Measurements from ENCODE around the gene SLIT3.

Gene SLIT3

GRCh38 chr5:168679515-168679920 is 621.4 kb downstream of the SLIT3 start:
- Histone ChIP-seq H3K9ac (ENCODE audit: low read depth in 1 of 2, low read length in 2 of 2) (no peak overlapping the region), H3K27me3 (ENCODE audit: control insufficient read depth in 2 of 2, insufficient read depth in 2 of 2, low read length in 2 of 2) (no peaks in the 10 kb centered on the region), H3K27ac (ENCODE audit: low read depth in 2 of 2, low read length in 2 of 2) (no peak overlapping the region)

GRCh38 chr5:168676501-168676900 is 624.4 kb downstream of the SLIT3 start:
- H3K27me3 ChIP-seq (ENCODE audit: control insufficient read depth in 2 of 2, insufficient read depth in 2 of 2, low read length in 2 of 2), result no peaks in the 10 kb centered on the region
- no peak overlapping the region for H3K27ac ChIP-seq (ENCODE audit: low read depth in 2 of 2, low read length in 2 of 2)
- H3K9me3 ChIP-seq (ENCODE audit: control insufficient read depth in 2 of 2, low read length in 2 of 2), result no peaks in the 10 kb centered on the region
- H3K4me3 ChIP-seq (ENCODE audit: low read length in 2 of 2), result no peak overlapping the region
- no peak overlapping the region for H3K9ac ChIP-seq (ENCODE audit: low read depth in 1 of 2, low read length in 2 of 2)
- no peaks in the 10 kb centered on the region for H3K36me3 ChIP-seq (ENCODE audit: control insufficient read depth in 2 of 2, insufficient read depth in 2 of 2, low read length in 2 of 2)
- H3K4me1 ChIP-seq (ENCODE audit: control insufficient read depth in 2 of 2, insufficient read depth in 2 of 2, low read length in 2 of 2), result peaks cover 8 to 13% of the 10 kb centered on the region in 2 donors

More at GRCh38 chr5:168679515-168679920, 621.4 kb downstream of the SLIT3 start:
- H3K4me1 ChIP-seq (ENCODE audit: control insufficient read depth in 2 of 2, insufficient read depth in 2 of 2, low read length in 2 of 2), result peaks cover 12 to 20% of the 10 kb centered on the region in 2 donors
- H3K36me3 ChIP-seq (ENCODE audit: control insufficient read depth in 2 of 2, insufficient read depth in 2 of 2, low read length in 2 of 2), result no peaks in the 10 kb centered on the region
- H3K9me3 ChIP-seq (ENCODE audit: control insufficient read depth in 2 of 2, low read length in 2 of 2), result no peaks in the 10 kb centered on the region
- H3K4me3 ChIP-seq (ENCODE audit: low read length in 2 of 2), result no peak overlapping the region

GRCh38 chr5:168675883-168676408 is 625.0 kb downstream of the SLIT3 start:
- Histone ChIP-seq H3K36me3 (ENCODE audit: control insufficient read depth in 2 of 2, insufficient read depth in 2 of 2, low read length in 2 of 2) (no peaks in the 10 kb centered on the region), H3K9me3 (ENCODE audit: control insufficient read depth in 2 of 2, low read length in 2 of 2) (no peaks in the 10 kb centered on the region), H3K9ac (ENCODE audit: low read depth in 1 of 2, low read length in 2 of 2) (no peak overlapping the region), H3K27ac (ENCODE audit: low read depth in 2 of 2, low read length in 2 of 2) (no peak overlapping the region), H3K27me3 (ENCODE audit: control insufficient read depth in 2 of 2, insufficient read depth in 2 of 2, low read length in 2 of 2) (no peaks in the 10 kb centered on the region), H3K4me1 (ENCODE audit: control insufficient read depth in 2 of 2, insufficient read depth in 2 of 2, low read length in 2 of 2) (peaks cover 8% of the 10 kb centered on the region in 2 donors), H3K4me3 (ENCODE audit: low read length in 2 of 2) (no peak overlapping the region)

GRCh38 chr5:168674893-168675482 is 626.0 kb downstream of the SLIT3 start:
- peaks cover 7 to 8% of the 10 kb centered on the region in 2 donors for H3K4me1 ChIP-seq (ENCODE audit: control insufficient read depth in 2 of 2, insufficient read depth in 2 of 2, low read length in 2 of 2)
- no peak overlapping the region for H3K9ac ChIP-seq (ENCODE audit: low read depth in 1 of 2, low read length in 2 of 2)
- no peak overlapping the region for H3K4me3 ChIP-seq (ENCODE audit: low read length in 2 of 2)
- no peak overlapping the region for H3K27ac ChIP-seq (ENCODE audit: low read depth in 2 of 2, low read length in 2 of 2)
- no peaks in the 10 kb centered on the region for H3K9me3 ChIP-seq (ENCODE audit: control insufficient read depth in 2 of 2, low read length in 2 of 2)
- no peaks in the 10 kb centered on the region for H3K36me3 ChIP-seq (ENCODE audit: control insufficient read depth in 2 of 2, insufficient read depth in 2 of 2, low read length in 2 of 2)
- H3K27me3 ChIP-seq (ENCODE audit: control insufficient read depth in 2 of 2, insufficient read depth in 2 of 2, low read length in 2 of 2), result no peaks in the 10 kb centered on the region

GRCh38 chr5:168672888-168673287 is 628.1 kb downstream of the SLIT3 start:
- Histone ChIP-seq H3K36me3 (ENCODE audit: control insufficient read depth in 2 of 2, insufficient read depth in 2 of 2, low read length in 2 of 2) (no peaks in the 10 kb centered on the region), H3K4me1 (ENCODE audit: control insufficient read depth in 2 of 2, insufficient read depth in 2 of 2, low read length in 2 of 2) (peaks cover 8 to 9% of the 10 kb centered on the region in 2 donors), H3K9ac (ENCODE audit: low read depth in 1 of 2, low read length in 2 of 2) (no peak overlapping the region), H3K27ac (ENCODE audit: low read depth in 2 of 2, low read length in 2 of 2) (no peak overlapping the region), H3K4me3 (ENCODE audit: low read length in 2 of 2) (no peak overlapping the region), H3K9me3 (ENCODE audit: control insufficient read depth in 2 of 2, low read length in 2 of 2) (no peaks in the 10 kb centered on the region), H3K27me3 (ENCODE audit: control insufficient read depth in 2 of 2, insufficient read depth in 2 of 2, low read length in 2 of 2) (no peaks in the 10 kb centered on the region)

GRCh38 chr5:168672016-168672415 is 628.9 kb downstream of the SLIT3 start:
- Histone ChIP-seq H3K4me1 (ENCODE audit: control insufficient read depth in 2 of 2, insufficient read depth in 2 of 2, low read length in 2 of 2) (peaks cover 13 to 16% of the 10 kb centered on the region in 2 donors), H3K9ac (ENCODE audit: low read depth in 1 of 2, low read length in 2 of 2) (no peak overlapping the region), H3K36me3 (ENCODE audit: control insufficient read depth in 2 of 2, insufficient read depth in 2 of 2, low read length in 2 of 2) (no peaks in the 10 kb centered on the region), H3K27ac (ENCODE audit: low read depth in 2 of 2, low read length in 2 of 2) (no peak overlapping the region), H3K9me3 (ENCODE audit: control insufficient read depth in 2 of 2, low read length in 2 of 2) (no peaks in the 10 kb centered on the region), H3K4me3 (ENCODE audit: low read length in 2 of 2) (no peak overlapping the region), H3K27me3 (ENCODE audit: control insufficient read depth in 2 of 2, insufficient read depth in 2 of 2, low read length in 2 of 2) (no peaks in the 10 kb centered on the region)

GRCh38 chr5:168670881-168671575 is 629.9 kb downstream of the SLIT3 start:
- Histone ChIP-seq H3K4me3 (ENCODE audit: low read length in 2 of 2) (no peak overlapping the region), H3K27ac (ENCODE audit: low read depth in 2 of 2, low read length in 2 of 2) (no peak overlapping the region), H3K9ac (ENCODE audit: low read depth in 1 of 2, low read length in 2 of 2) (no peak overlapping the region), H3K4me1 (ENCODE audit: control insufficient read depth in 2 of 2, insufficient read depth in 2 of 2, low read length in 2 of 2) (peaks cover 9 to 13% of the 10 kb centered on the region in 2 donors), H3K36me3 (ENCODE audit: control insufficient read depth in 2 of 2, insufficient read depth in 2 of 2, low read length in 2 of 2) (no peaks in the 10 kb centered on the region), H3K9me3 (ENCODE audit: control insufficient read depth in 2 of 2, low read length in 2 of 2) (no peaks in the 10 kb centered on the region), H3K27me3 (ENCODE audit: control insufficient read depth in 2 of 2, insufficient read depth in 2 of 2, low read length in 2 of 2) (no peaks in the 10 kb centered on the region)

GRCh38 chr5:168669668-168670378 is 631.1 kb downstream of the SLIT3 start:
- Histone ChIP-seq H3K27ac (ENCODE audit: low read depth in 2 of 2, low read length in 2 of 2) (no peak overlapping the region), H3K36me3 (ENCODE audit: control insufficient read depth in 2 of 2, insufficient read depth in 2 of 2, low read length in 2 of 2) (no peaks in the 10 kb centered on the region), H3K27me3 (ENCODE audit: control insufficient read depth in 2 of 2, insufficient read depth in 2 of 2, low read length in 2 of 2) (no peaks in the 10 kb centered on the region), H3K4me3 (ENCODE audit: low read length in 2 of 2) (no peak overlapping the region), H3K9ac (ENCODE audit: low read depth in 1 of 2, low read length in 2 of 2) (no peak overlapping the region), H3K9me3 (ENCODE audit: control insufficient read depth in 2 of 2, low read length in 2 of 2) (no peaks in the 10 kb centered on the region), H3K4me1 (ENCODE audit: control insufficient read depth in 2 of 2, insufficient read depth in 2 of 2, low read length in 2 of 2) (peaks cover 9 to 13% of the 10 kb centered on the region in 2 donors)

GRCh38 chr5:168669156-168669555 is 631.8 kb downstream of the SLIT3 start:
- Histone ChIP-seq H3K36me3 (ENCODE audit: control insufficient read depth in 2 of 2, insufficient read depth in 2 of 2, low read length in 2 of 2) (no peaks in the 10 kb centered on the region), H3K9me3 (ENCODE audit: control insufficient read depth in 2 of 2, low read length in 2 of 2) (no peaks in the 10 kb centered on the region), H3K9ac (ENCODE audit: low read depth in 1 of 2, low read length in 2 of 2) (no peak overlapping the region), H3K27ac (ENCODE audit: low read depth in 2 of 2, low read length in 2 of 2) (no peak overlapping the region), H3K27me3 (ENCODE audit: control insufficient read depth in 2 of 2, insufficient read depth in 2 of 2, low read length in 2 of 2) (no peaks in the 10 kb centered on the region), H3K4me1 (ENCODE audit: control insufficient read depth in 2 of 2, insufficient read depth in 2 of 2, low read length in 2 of 2) (peaks cover 9 to 13% of the 10 kb centered on the region in 2 donors), H3K4me3 (ENCODE audit: low read length in 2 of 2) (no peak overlapping the region)

GRCh38 chr5:168668078-168668477 is 632.9 kb downstream of the SLIT3 start:
- Histone ChIP-seq H3K27ac (ENCODE audit: low read depth in 2 of 2, low read length in 2 of 2) (peak overlapping the region in 1 of 2 donors; percentile 19), H3K9me3 (ENCODE audit: control insufficient read depth in 2 of 2, low read length in 2 of 2) (no peaks in the 10 kb centered on the region), H3K27me3 (ENCODE audit: control insufficient read depth in 2 of 2, insufficient read depth in 2 of 2, low read length in 2 of 2) (no peaks in the 10 kb centered on the region), H3K4me1 (ENCODE audit: control insufficient read depth in 2 of 2, insufficient read depth in 2 of 2, low read length in 2 of 2) (peaks cover 9 to 15% of the 10 kb centered on the region in 2 donors), H3K4me3 (ENCODE audit: low read length in 2 of 2) (no peak overlapping the region), H3K9ac (ENCODE audit: low read depth in 1 of 2, low read length in 2 of 2) (no peak overlapping the region), H3K36me3 (ENCODE audit: control insufficient read depth in 2 of 2, insufficient read depth in 2 of 2, low read length in 2 of 2) (no peaks in the 10 kb centered on the region)
